ENCODE data around the gene C2orf76. TPM values are rescaled to one million over a fixed set of nuclear protein-coding genes. Genes with fewer than 3 reads are reported as not detected.
A peak's percentile ranks its signal among the peaks of the same experiment; 100 is the strongest.
"Not testable (repeated sequence)": the region's sequence is repeated elsewhere in the genome, so short reads cannot be mapped to it uniquely, and the experiment has no call there.

The C2orf76 gene
- total RNA-seq, 2 experiments from 2014 or later = 6.2 to 9.9 TPM

- ATAC-seq (no peak), DNase-seq (no peak)
- CTCF ChIA-PET = interaction anchor here (1.0 to 2.5 kb wide), 4 partner anchors 10 to 410 kb away, joined by 3 to 12 read pairs (median 7); no protein-coding TSS in a partner anchor
- H3K27ac Mint-ChIP-seq = no peak overlapping the region
- no peaks in the 10 kb centered on the region for H3K36me3 Mint-ChIP-seq
- no peak overlapping the region for H3K4me3 Mint-ChIP-seq
- no peaks in the 10 kb centered on the region for H3K27me3 Mint-ChIP-seq
- no peaks in the 10 kb centered on the region for H3K4me1 Mint-ChIP-seq
- H3K9me3 Mint-ChIP-seq (ENCODE audit: low read depth) = no peaks in the 10 kb centered on the region
Measured at GRCh38 chr2:119291588-119292167, 75.0 kb downstream of the C2orf76 start.

GRCh38 chr2:119290859-119291587, 75.6 kb downstream of the C2orf76 start:
- Mint-ChIP-seq H3K9me3 (ENCODE audit: low read depth) (no peaks in the 10 kb centered on the region), H3K36me3 (no peaks in the 10 kb centered on the region), H3K27me3 (no peaks in the 10 kb centered on the region), H3K4me3 (no peak overlapping the region), H3K4me1 (no peaks in the 10 kb centered on the region), H3K27ac (no peak overlapping the region)
- CTCF ChIA-PET = interaction anchor here (1.0 to 2.5 kb wide), 4 partner anchors 10 to 409 kb away, joined by 3 to 12 read pairs (median 7); no protein-coding TSS in a partner anchor
- ATAC-seq = peak; percentile 60
- DNase-seq = peak; percentile 73

- H3K9me3 Mint-ChIP-seq (ENCODE audit: low read depth) = no peaks in the 10 kb centered on the region
- DNase-seq (no peak), ATAC-seq (no peak)
- no peaks in the 10 kb centered on the region for H3K27me3 Mint-ChIP-seq
- CTCF ChIA-PET = interaction anchor here (0.9 to 1.2 kb wide), 2 partner anchors 24 to 408 kb away, joined by 3 to 5 read pairs; no protein-coding TSS in a partner anchor
- no peak overlapping the region for H3K27ac Mint-ChIP-seq
- H3K4me1 Mint-ChIP-seq = no peaks in the 10 kb centered on the region
- H3K36me3 Mint-ChIP-seq = no peaks in the 10 kb centered on the region
- no peak overlapping the region for H3K4me3 Mint-ChIP-seq
Measured at GRCh38 chr2:119289642-119290041, 77.0 kb downstream of the C2orf76 start.

- CTCF ChIA-PET = interaction anchor here (0.6 to 1.2 kb wide), 3 partner anchors 23 to 407 kb away, joined by 3 to 5 read pairs (median 3); no protein-coding TSS in a partner anchor
- no peaks in the 10 kb centered on the region for H3K27me3 Mint-ChIP-seq
- ATAC-seq = no peak
- no peaks in the 10 kb centered on the region for H3K4me1 Mint-ChIP-seq
- no peak overlapping the region for H3K27ac Mint-ChIP-seq
- H3K9me3 Mint-ChIP-seq (ENCODE audit: low read depth) = no peaks in the 10 kb centered on the region
- DNase-seq = no peak
- H3K36me3 Mint-ChIP-seq = no peaks in the 10 kb centered on the region
- no peak overlapping the region for H3K4me3 Mint-ChIP-seq
Measured at GRCh38 chr2:119289093-119289492, 77.5 kb downstream of the C2orf76 start.

- H3K4me3 Mint-ChIP-seq = no peak overlapping the region
- no peaks in the 10 kb centered on the region for H3K36me3 Mint-ChIP-seq
- ATAC-seq (no peak), DNase-seq (no peak)
- no peaks in the 10 kb centered on the region for H3K27me3 Mint-ChIP-seq
- no peaks in the 10 kb centered on the region for H3K9me3 Mint-ChIP-seq (ENCODE audit: low read depth)
- CTCF ChIA-PET = interaction anchor here (0.6 kb wide), 1 partner anchor 245 kb away, joined by 3 read pairs; no protein-coding TSS in a partner anchor
- H3K27ac Mint-ChIP-seq = no peak overlapping the region
- H3K4me1 Mint-ChIP-seq = no peaks in the 10 kb centered on the region
Measured at GRCh38 chr2:119288576-119288975, 78.1 kb downstream of the C2orf76 start.

GRCh38 chr2:119286661-119287060, 80.0 kb downstream of the C2orf76 start:
- Mint-ChIP-seq H3K27ac (no peak overlapping the region), H3K4me3 (no peak overlapping the region), H3K36me3 (no peaks in the 10 kb centered on the region), H3K4me1 (no peaks in the 10 kb centered on the region), H3K9me3 (ENCODE audit: low read depth) (no peaks in the 10 kb centered on the region), H3K27me3 (no peaks in the 10 kb centered on the region)
- CTCF ChIA-PET = interaction anchor here (0.5 kb wide), 1 partner anchor 101 kb away, joined by 3 read pairs; no protein-coding TSS in a partner anchor
- DNase-seq (no peak), ATAC-seq (no peak)

- Mint-ChIP-seq H3K9me3 (ENCODE audit: low read depth) (no peaks in the 10 kb centered on the region), H3K4me3 (no peak overlapping the region), H3K4me1 (no peaks in the 10 kb centered on the region), H3K36me3 (no peaks in the 10 kb centered on the region), H3K27me3 (no peaks in the 10 kb centered on the region), H3K27ac (no peak overlapping the region)
- DNase-seq (no peak), ATAC-seq (no peak)
- CTCF ChIA-PET = no interaction called here
Measured at GRCh38 chr2:119283873-119284331, 82.7 kb downstream of the C2orf76 start.

GRCh38 chr2:119282996-119283511, 83.6 kb downstream of the C2orf76 start:
- CTCF ChIA-PET = no interaction called here
- DNase-seq (no peak), ATAC-seq (no peak)
- Mint-ChIP-seq H3K9me3 (ENCODE audit: low read depth) (no peaks in the 10 kb centered on the region), H3K27ac (no peak overlapping the region), H3K36me3 (no peaks in the 10 kb centered on the region), H3K27me3 (no peaks in the 10 kb centered on the region), H3K4me3 (no peak overlapping the region), H3K4me1 (no peaks in the 10 kb centered on the region)

GRCh38 chr2:119282146-119282995, 84.3 kb downstream of the C2orf76 start:
- DNase-seq (no peak), ATAC-seq (no peak)
- Mint-ChIP-seq H3K27me3 (no peaks in the 10 kb centered on the region), H3K36me3 (no peaks in the 10 kb centered on the region), H3K4me1 (no peaks in the 10 kb centered on the region), H3K4me3 (no peak overlapping the region), H3K9me3 (ENCODE audit: low read depth) (no peaks in the 10 kb centered on the region), H3K27ac (no peak overlapping the region)
- CTCF ChIA-PET = no interaction called here

- Mint-ChIP-seq H3K9me3 (ENCODE audit: low read depth) (no peaks in the 10 kb centered on the region), H3K4me1 (no peaks in the 10 kb centered on the region), H3K27me3 (no peaks in the 10 kb centered on the region), H3K27ac (no peak overlapping the region), H3K4me3 (no peak overlapping the region), H3K36me3 (no peaks in the 10 kb centered on the region)
- DNase-seq = no peak
- ATAC-seq = no peak
- CTCF ChIA-PET = interaction anchor here (1.3 kb wide), 1 partner anchor 11 kb away, joined by 4 read pairs; no protein-coding TSS in a partner anchor
Measured at GRCh38 chr2:119280680-119281079, 86.0 kb downstream of the C2orf76 start.

GRCh38 chr2:119279666-119280065, 87.0 kb downstream of the C2orf76 start:
- ATAC-seq = no peak

GRCh38 chr2:119278946-119279345, 87.7 kb downstream of the C2orf76 start:
- CTCF ChIA-PET = interaction anchor here (1.0 kb wide), 1 partner anchor 14 kb away, joined by 4 read pairs; no protein-coding TSS in a partner anchor
- no peak for ATAC-seq

More at GRCh38 chr2:119279666-119280065, 87.0 kb downstream of the C2orf76 start:
- H3K27me3 Mint-ChIP-seq = no peaks in the 10 kb centered on the region
- H3K9me3 Mint-ChIP-seq (ENCODE audit: low read depth) = no peaks in the 10 kb centered on the region
- H3K4me1 Mint-ChIP-seq = no peaks in the 10 kb centered on the region
- DNase-seq = peak; percentile 27
- CTCF ChIA-PET = interaction anchor here (1.0 kb wide), 1 partner anchor 15 kb away, joined by 4 read pairs; no protein-coding TSS in a partner anchor
- H3K27ac Mint-ChIP-seq = no peak overlapping the region
- H3K36me3 Mint-ChIP-seq = no peaks in the 10 kb centered on the region
- no peak overlapping the region for H3K4me3 Mint-ChIP-seq

GRCh38 chr2:119278385-119278784, 88.2 kb downstream of the C2orf76 start:
- CTCF ChIA-PET; H3K9me3 Mint-ChIP-seq (ENCODE audit: low read depth); H3K27me3 Mint-ChIP-seq; H3K27ac Mint-ChIP-seq; H3K4me1 Mint-ChIP-seq; ATAC-seq; H3K4me3 Mint-ChIP-seq; H3K36me3 Mint-ChIP-seq; DNase-seq: not testable (repeated sequence)

More at GRCh38 chr2:119278946-119279345, 87.7 kb downstream of the C2orf76 start:
- Mint-ChIP-seq H3K9me3 (ENCODE audit: low read depth) (no peaks in the 10 kb centered on the region), H3K36me3 (no peaks in the 10 kb centered on the region), H3K27me3 (no peaks in the 10 kb centered on the region), H3K4me3 (no peak overlapping the region), H3K27ac (no peak overlapping the region), H3K4me1 (no peaks in the 10 kb centered on the region)
- no peak for DNase-seq

Measured in activated CD8-positive, alpha-beta memory T cell treated with anti-CD3 and anti-CD28 coated beads, Interleukin-2, amount 10 ng/mL, durations not matched to agents 7 days and 5 days (primary cell).